HepG2 (cell line): Measurements from ENCODE around the gene CREG2. TPM values are rescaled to one million over a fixed set of nuclear protein-coding genes. Genes with fewer than 3 reads are reported as not detected.
A peak's percentile ranks its signal among the peaks of the same experiment; 100 is the strongest.

Source experiments
- ARID5B ChIP-seq: IDR thresholded peaks from 2 replicates; pipeline ENCODE4 v1.4.0; 2020; ENCODE audit warnings: mild to moderate bottlenecking, missing genetic modification reagents
- ATF3 ChIP-seq: sonication (generic); formaldehyde crosslinking; IDR thresholded peaks from 2 replicates; pipeline ENCODE4 v1.4.0; 2020; ENCODE audit warnings: missing genetic modification reagents
- FOXA3 ChIP-seq: IDR thresholded peaks from 2 replicates; pipeline ENCODE4 v1.6.1; 2016; ENCODE audit warnings: missing genetic modification reagents, missing compliant biosample characterization
- FOXP4 ChIP-seq: sonication (generic); formaldehyde crosslinking; IDR thresholded peaks from 2 replicates; pipeline ENCODE4 v1.4.0; 2020; ENCODE audit warnings: missing genetic modification reagents
- HNF4A ChIP-seq: sonication (generic); formaldehyde crosslinking; IDR thresholded peaks from 2 replicates; pipeline ENCODE4 v1.4.0; 2020; ENCODE audit warnings: missing genetic modification reagents
- MAFF ChIP-seq: IDR thresholded peaks from 2 replicates; pipeline ENCODE4 v1.6.1; 2011; ENCODE audit warnings: low read depth, low read length, improper control_type of control experiment
- MAFG ChIP-seq: sonication (generic); formaldehyde crosslinking; IDR thresholded peaks from 2 replicates; pipeline ENCODE4 v1.5.1; 2020; ENCODE audit warnings: mild to moderate bottlenecking, missing genetic modification reagents
- MAFK ChIP-seq, 2 experiments: IDR thresholded peaks in 1 of 2; conservative IDR thresholded peaks in 1 of 2; 2 replicates each; pipeline ENCODE4 v1.6.1; 2011; ENCODE audit warnings: improper control_type of control experiment in 2 of 2, low read length in 2 of 2
- MXD4 ChIP-seq: IDR thresholded peaks from 2 replicates; pipeline ENCODE4 v1.6.1; 2016; ENCODE audit warnings: mild to moderate bottlenecking, missing biosample characterization, missing genetic modification reagents
- SAP130 ChIP-seq: IDR thresholded peaks from 2 replicates; pipeline ENCODE4 v1.6.1; 2016; ENCODE audit warnings: low read depth
- SOX13 ChIP-seq, 3 experiments: fragments of 450-650 bp in 1 of 3; sonication (generic) in 1 of 3; formaldehyde crosslinking in 1 of 3; IDR thresholded peaks in 2 of 3; conservative IDR thresholded peaks in 1 of 3; 2 replicates each; pipeline versions ENCODE4 v1.5.0 to v1.6.1; 2016 to 2020; ENCODE audit warnings: antibody characterized with exemption in 1 of 3, mild to moderate bottlenecking in 1 of 3, missing compliant biosample characterization in 1 of 3, missing genetic modification reagents in 1 of 3, moderate library complexity in 1 of 3
- SOX6 ChIP-seq, 2 experiments: fragments of 450-650 bp in 1 of 2; sonication (generic) in 1 of 2; formaldehyde crosslinking in 1 of 2; IDR thresholded peaks; 2 replicates each; pipeline versions ENCODE4 v1.4.0 to v1.6.1; 2017 to 2020; ENCODE audit warnings: antibody characterized with exemption in 1 of 2, mild to moderate bottlenecking in 1 of 2, missing genetic modification reagents in 1 of 2
- STAG1 ChIP-seq: sonication (generic); formaldehyde crosslinking; IDR thresholded peaks from 2 replicates; pipeline ENCODE4 v1.4.0; 2020; ENCODE audit warnings: missing genetic modification reagents
- ZNF280B ChIP-seq: sonication (generic); formaldehyde crosslinking; IDR thresholded peaks from 2 replicates; pipeline ENCODE4 v1.5.0; 2020; ENCODE audit warnings: missing genetic modification reagents, mild to moderate bottlenecking, borderline replicate concordance
- ZNF292 ChIP-seq: sonication (generic); formaldehyde crosslinking; IDR thresholded peaks from 2 replicates; pipeline ENCODE4 v1.8.1; 2022; ENCODE audit warnings: mild to moderate bottlenecking, low read depth, missing genetic modification reagents, borderline replicate concordance
- ZNF317 ChIP-seq: sonication (generic); formaldehyde crosslinking; IDR thresholded peaks from 2 replicates; pipeline ENCODE4 v1.5.0; 2020; ENCODE audit warnings: mild to moderate bottlenecking, missing genetic modification reagents
- ZNF331 ChIP-seq: sonication (generic); formaldehyde crosslinking; IDR thresholded peaks from 2 replicates; pipeline ENCODE4 v1.4.0; 2020; ENCODE audit warnings: missing genetic modification reagents
- ZNF790 ChIP-seq: sonication (generic); formaldehyde crosslinking; IDR thresholded peaks from 2 replicates; pipeline ENCODE4 v1.8.0; 2022; ENCODE audit warnings: missing genetic modification reagents, mild to moderate bottlenecking, borderline replicate concordance
- polyA plus RNA-seq, 8 experiments: library from polyadenylated mRNA; depleted of rRNA in 3 of 8; stranded (reverse) in 7 of 8; unstranded in 1 of 8; fragments of >200 nt; fragmentation: Illumina TruSeq in 4 of 8; extraction: Trizol in 4 of 8; gene quantifications; 2 replicates each; pipeline versions ENCODE4 v1.2.1 to v1.2.3, GENCODE V29; 2011 to 2016; ENCODE audit warnings: low read depth in 4 of 8, missing spikeins in 1 of 8, mixed read lengths in 1 of 8; ENCODE audit not compliant: insufficient read depth in 1 of 8
- total RNA-seq, 5 experiments: library from RNA; depleted of rRNA; stranded (reverse); fragments of >200 nt; fragmentation: Illumina TruSeq; extraction: Trizol; gene quantifications; 2 replicates each; pipeline ENCODE4 v1.2.3, GENCODE V29; 2016; ENCODE audit warnings: low read depth in 1 of 5

CREG2 gene
- total and polyA plus RNA-seq, 2 of the 13 experiments (the other 11 are each of a cell fraction or from before 2014, with no cell fraction given): 0.18 to 0.26 TPM

GRCh38 chr2:101349893-101350662 is 37.2 kb downstream of the CREG2 start (continued):
- TF ChIP-seq ARID5B (CRISPR knock-in tag): peak; percentile 43; the same call in 1 of the 2 replicates
- peak; percentile 45 for TF ChIP-seq STAG1 (CRISPR knock-in tag)
- no peak for TF ChIP-seq MAFG (CRISPR knock-in tag)
- TF ChIP-seq SOX6 (IDR thresholded peaks at IDR 0.05): no peak
- peak; percentile 58; the same call in 1 of the 2 replicates for TF ChIP-seq SOX6 (CRISPR knock-in tag; IDR thresholded peaks at IDR 0.05)
- TF ChIP-seq FOXA3 (CRISPR knock-in tag): 0 out of 2 replicates have a peak, but pooled peaks have one; percentile 10
- TF ChIP-seq ZNF790 (CRISPR knock-in tag): no peak
- TF ChIP-seq HNF4A: 0 out of 2 replicates have a peak, but pooled peaks have one; percentile 11
- TF ChIP-seq ZNF331 (CRISPR knock-in tag): 0 out of 2 replicates have a peak, but pooled peaks have one; percentile 10
- TF ChIP-seq SOX13 (IDR thresholded peaks at IDR 0.05): no peak
- peak in 1 of 2 experiments; percentile 54; a peak in 1 of 4 replicates for TF ChIP-seq SOX13 (CRISPR knock-in tag; conservative IDR thresholded peaks at IDR 0.05 in 1 of 2, IDR thresholded peaks at IDR 0.05 in 1 of 2)
- peak; percentile 43; the same call in 1 of the 2 replicates for TF ChIP-seq ZNF292 (CRISPR knock-in tag)
- 0 out of 2 replicates have a peak, but pooled peaks have one; percentile 33 for TF ChIP-seq ZNF317 (CRISPR knock-in tag)
- TF ChIP-seq MAFK (conservative IDR thresholded peaks at IDR 0.05 in 1 of 2, IDR thresholded peaks at IDR 0.05 in 1 of 2; ENCODE audit: low read length in 2 of 2): peak in 1 of 2 experiments; percentile 42; a peak in 1 of 4 replicates
- no peak for TF ChIP-seq ZNF280B (CRISPR knock-in tag)
- TF ChIP-seq FOXP4 (CRISPR knock-in tag): no peak
- 0 out of 2 replicates have a peak, but pooled peaks have one; percentile 18 for TF ChIP-seq MXD4
- no peak for TF ChIP-seq ATF3 (CRISPR knock-in tag)
- peak; percentile 41; the same call in 1 of the 2 replicates for TF ChIP-seq SAP130 (CRISPR knock-in tag)
- TF ChIP-seq MAFF: peak; percentile 22; the same call in 1 of the 2 replicates
